Measurements from ENCODE around the gene PARD3. TPM values are rescaled to one million over a fixed set of nuclear protein-coding genes. Genes with fewer than 3 reads are reported as not detected.

Gene PARD3
- total RNA-seq, 1 experiment from 2014 or later = 46.3 TPM

GRCh38 chr10:34589275-34589674 is 225.8 kb downstream of the PARD3 start:
- TF ChIP-seq MAX (IDR thresholded peaks at IDR 0.05) = no peak
- TF ChIP-seq YY1 (IDR thresholded peaks at IDR 0.05; ENCODE audit: extremely low read depth, insufficient replicate concordance, low read depth, low read length) = no peak
- TF ChIP-seq, protein P1, sequence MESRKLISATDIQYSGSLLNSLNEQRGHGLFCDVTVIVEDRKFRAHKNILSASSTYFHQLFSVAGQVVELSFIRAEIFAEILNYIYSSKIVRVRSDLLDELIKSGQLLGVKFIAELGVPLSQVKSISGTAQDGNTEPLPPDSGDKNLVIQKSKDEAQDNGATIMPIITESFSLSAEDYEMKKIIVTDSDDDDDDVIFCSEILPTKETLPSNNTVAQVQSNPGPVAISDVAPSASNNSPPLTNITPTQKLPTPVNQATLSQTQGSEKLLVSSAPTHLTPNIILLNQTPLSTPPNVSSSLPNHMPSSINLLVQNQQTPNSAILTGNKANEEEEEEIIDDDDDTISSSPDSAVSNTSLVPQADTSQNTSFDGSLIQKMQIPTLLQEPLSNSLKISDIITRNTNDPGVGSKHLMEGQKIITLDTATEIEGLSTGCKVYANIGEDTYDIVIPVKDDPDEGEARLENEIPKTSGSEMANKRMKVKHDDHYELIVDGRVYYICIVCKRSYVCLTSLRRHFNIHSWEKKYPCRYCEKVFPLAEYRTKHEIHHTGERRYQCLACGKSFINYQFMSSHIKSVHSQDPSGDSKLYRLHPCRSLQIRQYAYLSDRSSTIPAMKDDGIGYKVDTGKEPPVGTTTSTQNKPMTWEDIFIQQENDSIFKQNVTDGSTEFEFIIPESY (IDR thresholded peaks at IDR 0.05; ENCODE audit: extremely low read depth, insufficient replicate concordance, low read length) = no peak
- no peak for TF ChIP-seq SP1 (IDR thresholded peaks at IDR 0.05; ENCODE audit: low read depth)
- no peak for TF ChIP-seq SRF (IDR thresholded peaks at IDR 0.05; ENCODE audit: low read depth)
- no peak for TF ChIP-seq ZFX (IDR thresholded peaks at IDR 0.05)
- no peak for TF ChIP-seq EZH2 (IDR thresholded peaks at IDR 0.05)
- TF ChIP-seq, protein P2, sequence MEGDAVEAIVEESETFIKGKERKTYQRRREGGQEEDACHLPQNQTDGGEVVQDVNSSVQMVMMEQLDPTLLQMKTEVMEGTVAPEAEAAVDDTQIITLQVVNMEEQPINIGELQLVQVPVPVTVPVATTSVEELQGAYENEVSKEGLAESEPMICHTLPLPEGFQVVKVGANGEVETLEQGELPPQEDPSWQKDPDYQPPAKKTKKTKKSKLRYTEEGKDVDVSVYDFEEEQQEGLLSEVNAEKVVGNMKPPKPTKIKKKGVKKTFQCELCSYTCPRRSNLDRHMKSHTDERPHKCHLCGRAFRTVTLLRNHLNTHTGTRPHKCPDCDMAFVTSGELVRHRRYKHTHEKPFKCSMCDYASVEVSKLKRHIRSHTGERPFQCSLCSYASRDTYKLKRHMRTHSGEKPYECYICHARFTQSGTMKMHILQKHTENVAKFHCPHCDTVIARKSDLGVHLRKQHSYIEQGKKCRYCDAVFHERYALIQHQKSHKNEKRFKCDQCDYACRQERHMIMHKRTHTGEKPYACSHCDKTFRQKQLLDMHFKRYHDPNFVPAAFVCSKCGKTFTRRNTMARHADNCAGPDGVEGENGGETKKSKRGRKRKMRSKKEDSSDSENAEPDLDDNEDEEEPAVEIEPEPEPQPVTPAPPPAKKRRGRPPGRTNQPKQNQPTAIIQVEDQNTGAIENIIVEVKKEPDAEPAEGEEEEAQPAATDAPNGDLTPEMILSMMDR (IDR thresholded peaks at IDR 0.05 in 2 of 3, conservative IDR thresholded peaks at IDR 0.05 in 1 of 3; ENCODE audit: borderline replicate concordance in 1 of 3, insufficient read depth in 1 of 3, low read depth in 2 of 3, low read length in 2 of 3) = no peak
- no peak for TF ChIP-seq EZH2phosphoT487 (IDR thresholded peaks at IDR 0.05; ENCODE audit: borderline replicate concordance)
- no peak for TF ChIP-seq ELF1 (IDR thresholded peaks at IDR 0.05; ENCODE audit: borderline replicate concordance, low read depth)
- TF ChIP-seq JUND (IDR thresholded peaks at IDR 0.05) = no peak
- TF ChIP-seq, protein P3, sequence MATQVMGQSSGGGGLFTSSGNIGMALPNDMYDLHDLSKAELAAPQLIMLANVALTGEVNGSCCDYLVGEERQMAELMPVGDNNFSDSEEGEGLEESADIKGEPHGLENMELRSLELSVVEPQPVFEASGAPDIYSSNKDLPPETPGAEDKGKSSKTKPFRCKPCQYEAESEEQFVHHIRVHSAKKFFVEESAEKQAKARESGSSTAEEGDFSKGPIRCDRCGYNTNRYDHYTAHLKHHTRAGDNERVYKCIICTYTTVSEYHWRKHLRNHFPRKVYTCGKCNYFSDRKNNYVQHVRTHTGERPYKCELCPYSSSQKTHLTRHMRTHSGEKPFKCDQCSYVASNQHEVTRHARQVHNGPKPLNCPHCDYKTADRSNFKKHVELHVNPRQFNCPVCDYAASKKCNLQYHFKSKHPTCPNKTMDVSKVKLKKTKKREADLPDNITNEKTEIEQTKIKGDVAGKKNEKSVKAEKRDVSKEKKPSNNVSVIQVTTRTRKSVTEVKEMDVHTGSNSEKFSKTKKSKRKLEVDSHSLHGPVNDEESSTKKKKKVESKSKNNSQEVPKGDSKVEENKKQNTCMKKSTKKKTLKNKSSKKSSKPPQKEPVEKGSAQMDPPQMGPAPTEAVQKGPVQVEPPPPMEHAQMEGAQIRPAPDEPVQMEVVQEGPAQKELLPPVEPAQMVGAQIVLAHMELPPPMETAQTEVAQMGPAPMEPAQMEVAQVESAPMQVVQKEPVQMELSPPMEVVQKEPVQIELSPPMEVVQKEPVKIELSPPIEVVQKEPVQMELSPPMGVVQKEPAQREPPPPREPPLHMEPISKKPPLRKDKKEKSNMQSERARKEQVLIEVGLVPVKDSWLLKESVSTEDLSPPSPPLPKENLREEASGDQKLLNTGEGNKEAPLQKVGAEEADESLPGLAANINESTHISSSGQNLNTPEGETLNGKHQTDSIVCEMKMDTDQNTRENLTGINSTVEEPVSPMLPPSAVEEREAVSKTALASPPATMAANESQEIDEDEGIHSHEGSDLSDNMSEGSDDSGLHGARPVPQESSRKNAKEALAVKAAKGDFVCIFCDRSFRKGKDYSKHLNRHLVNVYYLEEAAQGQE (IDR thresholded peaks at IDR 0.05; ENCODE audit: low read depth) = no peak
- no peak for TF ChIP-seq EGR1 (IDR thresholded peaks at IDR 0.05; ENCODE audit: low read depth)
- TF ChIP-seq ZNF274 (IDR thresholded peaks at IDR 0.05; ENCODE audit: low read depth, low read length) = no peak
- TF ChIP-seq POLR2AphosphoS5 (IDR thresholded peaks at IDR 0.05; ENCODE audit: low read depth, low read length) = no peak
- no peak for TF ChIP-seq POLR2A (IDR thresholded peaks at IDR 0.05; ENCODE audit: borderline replicate concordance, extremely low read depth, insufficient read depth, insufficient read length)
- no peak for TF ChIP-seq CBX3 (IDR thresholded peaks at IDR 0.05; ENCODE audit: low read depth)
- no peak for TF ChIP-seq SIN3A (IDR thresholded peaks at IDR 0.05; ENCODE audit: low read depth)
- TF ChIP-seq RAD21 (IDR thresholded peaks at IDR 0.05; ENCODE audit: low read depth) = no peak
- DNase-seq (ENCODE audit: low read depth, low spot score) = no peak
- Histone ChIP-seq H3K79me2 (ENCODE audit: insufficient read depth, low read length) (peaks cover 12% of the 10 kb centered on the region), H3K27ac (ENCODE audit: low read depth, low read length) (no peak overlapping the region), H3K27me3 (ENCODE audit: insufficient read depth, low read length) (no peaks in the 10 kb centered on the region), H4K20me1 (ENCODE audit: insufficient read depth) (no peaks in the 10 kb centered on the region), H3K4me1 (ENCODE audit: control insufficient read depth in 1 of 2, insufficient read depth in 2 of 2, low read length in 2 of 2) (peaks cover 0 to 13% of the 10 kb centered on the region in 2 experiments; a peak in 2 of 4 replicates), H3K9me3 (ENCODE audit: control insufficient read depth in 1 of 2, insufficient read depth in 1 of 2, low read depth in 1 of 2, low read length in 2 of 2) (no peaks in the 10 kb centered on the region), H3K9me2 (ENCODE audit: insufficient read depth) (no peaks in the 10 kb centered on the region), H3K4me2 (ENCODE audit: low read length) (no peak overlapping the region), H3K9ac (ENCODE audit: low read length) (no peak overlapping the region), H2AFZ (ENCODE audit: low read depth, low read length, poor library complexity, severe bottlenecking) (no peak overlapping the region), H3K36me3 (ENCODE audit: control insufficient read depth in 1 of 2, insufficient read depth in 2 of 2, low read length in 2 of 2) (no peaks in the 10 kb centered on the region), H3K4me3 (replicated peaks in 1 of 2; ENCODE audit: low read depth in 1 of 2, low read length in 2 of 2) (no peak overlapping the region)
- CTCF ChIA-PET = no interaction called here
- BruUV-seq (replicated peaks) = no TSS peak
- RAD21 ChIA-PET (ENCODE audit: low non-redundant PET in 1 of 2, low total read pairs in 2 of 2, uncharacterized antibody in 2 of 2, unreplicated experiment in 2 of 2) = no interaction called here
- POLR2A ChIA-PET = no interaction called here
- no peak for ATAC-seq
- intact Hi-C loops (cut with micrococcal nuclease) = no loop called here

Data from HCT116 (cell line).